PFSK-1 (cell line): ENCODE measurements around the gene OSER1.

Source experiments
- FOXP2 ChIP-seq: optimal IDR thresholded peaks from 2 replicates; pipeline ENCODE3; 2011; ENCODE audit warnings: borderline replicate concordance, control low read depth, inconsistent platforms; ENCODE audit not compliant: insufficient read depth; ENCODE audit errors: extremely low read length, extremely low read depth
- POLR2AphosphoS5 ChIP-seq: IDR thresholded peaks from 2 replicates; pipeline ENCODE4 v1.6.1; 2012; ENCODE audit warnings: low read depth, mild to moderate bottlenecking, control low read depth, low read length, moderate library complexity
- REST ChIP-seq, 2 experiments: IDR thresholded peaks; 2 replicates each; pipeline versions ENCODE4 v1.6.1 to v1.8.0; 2011 to 2012; ENCODE audit warnings: low read depth in 2 of 2, low read length in 2 of 2, control low read depth in 1 of 2, inconsistent platforms in 1 of 2, mild to moderate bottlenecking in 1 of 2, moderate library complexity in 1 of 2; ENCODE audit not compliant: insufficient read depth in 1 of 2
- SIN3A ChIP-seq: IDR thresholded peaks from 2 replicates; pipeline ENCODE4 v1.6.1; 2012; ENCODE audit warnings: mild to moderate bottlenecking, low read length, moderate library complexity, borderline replicate concordance; ENCODE audit not compliant: insufficient read depth
- TAF1 ChIP-seq: IDR thresholded peaks from 2 replicates; pipeline ENCODE4 v1.6.1; 2012; ENCODE audit warnings: low read length, control low read depth, borderline replicate concordance; ENCODE audit not compliant: insufficient read depth

Gene OSER1

GRCh38 chr20:44157061-44157460 lies 53.5 kb downstream of the OSER1 start:
- no peak for TF ChIP-seq SIN3A
- no peak for TF ChIP-seq FOXP2
- TF ChIP-seq TAF1 = no peak
- TF ChIP-seq POLR2AphosphoS5 = no peak
- no peak for TF ChIP-seq REST (IDR thresholded peaks at IDR 0.05; ENCODE audit: insufficient read depth in 1 of 2, low read depth in 2 of 2, low read length in 2 of 2)

- TF ChIP-seq SIN3A = no peak
- no peak for TF ChIP-seq FOXP2
- no peak for TF ChIP-seq TAF1
- TF ChIP-seq POLR2AphosphoS5 = no peak
- no peak for TF ChIP-seq REST (IDR thresholded peaks at IDR 0.05; ENCODE audit: insufficient read depth in 1 of 2, low read depth in 2 of 2, low read length in 2 of 2)
These were observed 56.0 kb downstream of the OSER1 start for GRCh38 chr20:44154521-44155001.

GRCh38 chr20:44153636-44154043 lies 56.9 kb downstream of the OSER1 start:
- no peak for TF ChIP-seq TAF1
- TF ChIP-seq SIN3A = no peak
- no peak for TF ChIP-seq REST (IDR thresholded peaks at IDR 0.05; ENCODE audit: insufficient read depth in 1 of 2, low read depth in 2 of 2, low read length in 2 of 2)
- TF ChIP-seq POLR2AphosphoS5 = no peak
- TF ChIP-seq FOXP2 = no peak

- TF ChIP-seq POLR2AphosphoS5 = no peak
- TF ChIP-seq REST (IDR thresholded peaks at IDR 0.05; ENCODE audit: insufficient read depth in 1 of 2, low read depth in 2 of 2, low read length in 2 of 2) = no peak
- TF ChIP-seq FOXP2 = no peak
- no peak for TF ChIP-seq SIN3A
- TF ChIP-seq TAF1 = no peak
These were observed 58.8 kb downstream of the OSER1 start for GRCh38 chr20:44151621-44152416.

- TF ChIP-seq SIN3A (no peak), FOXP2 (no peak), POLR2AphosphoS5 (no peak), REST (IDR thresholded peaks at IDR 0.05; ENCODE audit: insufficient read depth in 1 of 2, low read depth in 2 of 2, low read length in 2 of 2) (no peak), TAF1 (no peak)
These were observed 64.3 kb downstream of the OSER1 start for GRCh38 chr20:44146272-44146671.
